SU-DHL-6 (cell line): ENCODE measurements around the gene PJA1.

ENCODE experiments used
- CTCF ChIP-seq: fragments of 200-600 bp; sonication (generic); IDR thresholded peaks from one replicate; pipeline ENCODE4 v1.5.1; 2017; ENCODE audit warnings: antibody characterized with exemption, mild to moderate bottlenecking, low read length, moderate library complexity; ENCODE audit not compliant: insufficient read depth, poor library complexity, severe bottlenecking
- EZH2phosphoT487 ChIP-seq: fragments of 200-600 bp; sonication (generic), shearing (Covaris generic); conservative IDR thresholded peaks from 2 replicates; pipeline ENCODE4 v1.6.1; 2018; ENCODE audit warnings: mild to moderate bottlenecking, antibody characterized with exemption, low read length, moderate library complexity, mixed read lengths

GRCh38 chrX:69186651-69187050, 21.4 kb upstream of the PJA1 start:
- TF ChIP-seq CTCF: no peak
- TF ChIP-seq EZH2phosphoT487: no peak
